CD14-positive monocyte (primary cell): ENCODE data around the gene XPR1. TPM values are rescaled to one million over a fixed set of nuclear protein-coding genes. Genes with fewer than 3 reads are reported as not detected.

Experiments used
- DNase-seq, 3 donors: peaks; one replicate each; pipeline ENCODE4 v3.0.0-alpha.2; 2011 to 2022
- H2AFZ ChIP-seq: 2 replicates; pipeline ENCODE4 v1.6.0; 2012; ENCODE audit warnings: mild to moderate bottlenecking, low read depth, low read length, inconsistent platforms; ENCODE audit not compliant: insufficient read depth, poor library complexity, severe bottlenecking
- H3K27ac ChIP-seq, 2 donors: 1 replicate in 1 of 2; 2 replicates in 1 of 2; pipeline ENCODE4 v1.5.1; 2012 to 2013; ENCODE audit warnings: low read length in 2 of 2, control low read depth in 1 of 2, inconsistent platforms in 1 of 2, low read depth in 1 of 2, mild to moderate bottlenecking in 1 of 2
- H3K27me3 ChIP-seq, 2 donors: one replicate each; pipeline versions ENCODE4 v1.6.0 to v1.6.1; 2011 to 2013; ENCODE audit warnings: low read length in 2 of 2; ENCODE audit not compliant: control insufficient read depth in 2 of 2, insufficient read depth in 2 of 2
- H3K36me3 ChIP-seq, 2 donors: replicated peaks in 1 of 2; 1 replicate in 1 of 2; 2 replicates in 1 of 2; pipeline versions ENCODE4 v1.5.1 to v1.6.1; 2012 to 2013; ENCODE audit warnings: low read length in 2 of 2, control low read depth in 1 of 2, inconsistent platforms in 1 of 2, mild to moderate bottlenecking in 1 of 2; ENCODE audit not compliant: insufficient read depth in 2 of 2, control insufficient read depth in 1 of 2
- H3K4me1 ChIP-seq, 2 donors: 1 replicate in 1 of 2; 2 replicates in 1 of 2; pipeline versions ENCODE4 v1.5.1 to v1.6.1; 2012 to 2013; ENCODE audit warnings: low read length in 2 of 2, control low read depth in 1 of 2, inconsistent platforms in 1 of 2, mild to moderate bottlenecking in 1 of 2, moderate library complexity in 1 of 2; ENCODE audit not compliant: insufficient read depth in 2 of 2, control insufficient read depth in 1 of 2
- H3K4me2 ChIP-seq: replicated peaks from 2 replicates; pipeline ENCODE3; 2012; ENCODE audit warnings: low read length, moderate library complexity, mild to moderate bottlenecking; ENCODE audit not compliant: poor library complexity, severe bottlenecking; ENCODE audit errors: extremely low read depth
- H3K4me3 ChIP-seq, 3 experiments: fragments of 200-600 bp in 1 of 3; sonication (generic) in 1 of 3; replicated peaks in 1 of 3; 1 replicate in 2 of 3; 2 replicates in 1 of 3; pipeline ENCODE4 v1.5.1; 2011 to 2013; ENCODE audit warnings: low read length in 3 of 3, mild to moderate bottlenecking in 3 of 3, control low read depth in 2 of 3, low read depth in 2 of 3, inconsistent platforms in 1 of 3, moderate library complexity in 1 of 3
- H3K79me2 ChIP-seq: 2 replicates; pipeline ENCODE4 v1.6.0; 2012; ENCODE audit warnings: mild to moderate bottlenecking, control low read depth, inconsistent platforms, low read length, moderate library complexity; ENCODE audit not compliant: insufficient read depth
- H3K9ac ChIP-seq: 2 replicates; pipeline ENCODE4 v1.6.0; 2017; ENCODE audit warnings: low read length, mild to moderate bottlenecking; ENCODE audit not compliant: insufficient read depth, poor library complexity, severe bottlenecking
- H3K9me3 ChIP-seq, 2 donors: replicated peaks in 1 of 2; 1 replicate in 1 of 2; 2 replicates in 1 of 2; pipeline versions ENCODE4 v1.5.1 to v1.6.1; 2012 to 2013; ENCODE audit warnings: low read length in 2 of 2, control low read depth in 1 of 2; ENCODE audit not compliant: control insufficient read depth in 1 of 2, insufficient read depth in 1 of 2
- H4K20me1 ChIP-seq: 2 replicates; pipeline ENCODE4 v1.6.0; 2012; ENCODE audit warnings: mild to moderate bottlenecking, low read length, control low read depth, moderate library complexity; ENCODE audit not compliant: insufficient read depth
- H3K27ac Mint-ChIP-seq, 7 donors: one replicate each; pipeline ENCODE4 v1.8.0; 2020; ENCODE audit warnings: mild to moderate bottlenecking in 7 of 7, mixed read lengths in 7 of 7, moderate library complexity in 6 of 7, inconsistent platforms in 2 of 7
- H3K27me3 Mint-ChIP-seq, 3 donors: one replicate each; pipeline ENCODE4 v1.8.0; 2021 to 2022; ENCODE audit warnings: low read depth in 3 of 3, mild to moderate bottlenecking in 3 of 3, mixed read lengths in 3 of 3, moderate library complexity in 3 of 3, inconsistent platforms in 1 of 3
- H3K36me3 Mint-ChIP-seq, 2 donors: one replicate each; pipeline ENCODE4 v1.8.0; 2020; ENCODE audit warnings: mixed read lengths in 2 of 2, inconsistent platforms in 1 of 2, mild to moderate bottlenecking in 1 of 2
- H3K4me1 Mint-ChIP-seq: one replicate; pipeline ENCODE4 v1.8.0; 2020; ENCODE audit warnings: mild to moderate bottlenecking, mixed read lengths
- H3K4me3 Mint-ChIP-seq, 2 donors: one replicate each; pipeline ENCODE4 v1.8.0; 2020; ENCODE audit warnings: mild to moderate bottlenecking in 2 of 2, mixed read lengths in 2 of 2, moderate library complexity in 1 of 2
- H3K9me3 Mint-ChIP-seq, 7 donors: one replicate each; pipeline ENCODE4 v1.8.0; 2020 to 2022; ENCODE audit warnings: mixed read lengths in 7 of 7, mild to moderate bottlenecking in 6 of 7, moderate library complexity in 6 of 7, inconsistent platforms in 2 of 7
- CTCF ChIP-seq: fragments of 200-600 bp; IDR thresholded peaks from one replicate; pipeline ENCODE4 v1.8.0; 2022; ENCODE audit warnings: antibody characterized with exemption, mild to moderate bottlenecking
- whole genome bisulfite sequencing: methylation state at CpG from one replicate; pipeline ENCODE4 v1.1.5; 2013; ENCODE audit warnings: missing lambda C conversion rate; ENCODE audit not compliant: insufficient coverage; 5-methylcytosine and 5-hydroxymethylcytosine counted together
- intact Hi-C, 2 donors: fragments of 100-400 bp; cut with micrococcal nuclease; formaldehyde crosslinking; loops; one replicate each; pipeline versions ENCODE4 v1.15.0 to v1.15.1; 2023
- polyA plus RNA-seq, 3 donors: library from polyadenylated mRNA; depleted of rRNA in 1 of 3; unstranded in 2 of 3; stranded (reverse) in 1 of 3; fragments of 300-500 nt in 2 of 3; fragments of >200 nt in 1 of 3; fragmentation: Illumina TruSeq in 2 of 3; gene quantifications; 1 replicate in 2 of 3; 2 replicates in 1 of 3; pipeline ENCODE4 v1.2.3, GENCODE V29; 2012 to 2021

Gene XPR1
- polyA plus RNA-seq, 3 donors = 4.7 to 12.5 (median 8.7) TPM

DNA sequence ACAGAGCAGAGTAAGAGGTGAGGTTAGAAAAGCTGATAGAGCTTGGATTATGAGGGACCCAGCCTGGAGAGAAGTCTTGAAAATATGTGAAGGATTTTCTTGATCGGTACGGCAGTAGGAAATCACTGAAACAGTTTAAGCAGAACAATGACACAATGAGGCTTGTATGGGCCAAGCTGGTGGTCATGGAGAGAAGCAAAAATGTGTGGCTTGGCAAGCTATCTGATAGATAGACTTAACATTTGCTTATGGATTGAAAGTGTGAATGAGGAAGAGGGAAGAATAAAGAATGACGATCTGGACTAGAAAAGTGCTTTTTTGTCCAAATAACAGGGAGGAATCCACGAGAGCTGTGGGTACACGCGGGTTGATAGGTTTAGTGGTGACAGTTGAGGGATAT, 15.4 kb upstream of the XPR1 start:
- WGBS = 93% methylated on average over 6 of the region's 6 CpGs
- Mint-ChIP-seq H3K27ac (no peak overlapping the region), H3K4me3 (no peak overlapping the region), H3K36me3 (no peaks in the 10 kb centered on the region), H3K4me1 (peaks cover 8% of the 10 kb centered on the region), H3K27me3 (no peaks in the 10 kb centered on the region), H3K9me3 (no peaks in the 10 kb centered on the region)
- Histone ChIP-seq H2AFZ (no peak overlapping the region), H4K20me1 (no peaks in the 10 kb centered on the region), H3K36me3 (no peaks in the 10 kb centered on the region), H3K4me2 (no peak overlapping the region), H3K79me2 (no peaks in the 10 kb centered on the region), H3K4me3 (no peak overlapping the region), H3K27ac (no peak overlapping the region), H3K9me3 (no peaks in the 10 kb centered on the region), H3K9ac (no peak overlapping the region), H3K4me1 (peaks cover 12 to 16% of the 10 kb centered on the region in 2 donors), H3K27me3 (no peaks in the 10 kb centered on the region)
- intact Hi-C loops = no loop called here
- TF ChIP-seq CTCF = no peak
- DNase-seq = no peak

DNA sequence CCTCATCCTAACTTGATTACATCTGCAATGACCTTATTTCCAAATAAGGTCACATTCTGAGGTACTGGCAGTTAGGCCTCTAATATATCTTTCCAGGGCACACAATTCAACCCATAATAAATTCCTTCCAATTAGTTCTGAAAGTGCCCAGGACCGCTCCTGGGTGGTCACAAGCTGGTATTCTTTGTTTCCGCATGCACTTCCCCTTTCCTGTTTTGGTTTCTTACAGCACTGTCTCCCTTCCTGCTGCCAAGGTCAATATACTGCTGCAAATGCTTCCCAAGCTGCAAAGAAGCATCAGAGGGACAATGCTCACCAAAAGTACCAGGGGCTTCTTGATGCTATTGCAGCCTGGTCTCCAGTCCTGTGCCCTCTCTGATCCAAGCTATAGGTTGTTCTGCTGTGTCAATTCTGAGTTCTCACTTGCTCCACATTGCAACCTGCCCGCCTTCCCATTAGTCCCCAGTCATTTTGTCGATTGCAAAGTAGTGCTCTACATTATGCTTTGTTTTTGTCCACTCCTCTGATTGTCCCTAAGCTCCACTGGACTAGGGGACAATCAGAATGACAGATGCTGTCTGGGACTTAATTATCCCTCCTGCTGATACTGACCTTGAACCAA, 13.9 kb upstream of the XPR1 start:
- Histone ChIP-seq H2AFZ (peak overlapping the region; percentile 27), H3K27ac (no peak overlapping the region), H3K79me2 (no peaks in the 10 kb centered on the region), H3K4me2 (no peak overlapping the region), H3K27me3 (no peaks in the 10 kb centered on the region), H3K9ac (no peak overlapping the region), H4K20me1 (no peaks in the 10 kb centered on the region), H3K4me1 (peaks cover 10% of the 10 kb centered on the region in 2 donors), H3K36me3 (no peaks in the 10 kb centered on the region), H3K4me3 (no peak overlapping the region), H3K9me3 (no peaks in the 10 kb centered on the region)
- WGBS = 50% methylated on average over 4 of the region's 4 CpGs
- no peak overlapping the region for H3K4me3 Mint-ChIP-seq
- peak; percentile 16 to 24 (median 22) for DNase-seq
- intact Hi-C loops = no loop called here
- H3K9me3 Mint-ChIP-seq = no peaks in the 10 kb centered on the region
- no peaks in the 10 kb centered on the region for H3K27me3 Mint-ChIP-seq
- no peak for TF ChIP-seq CTCF
- H3K4me1 Mint-ChIP-seq = no peaks in the 10 kb centered on the region
- no peak overlapping the region for H3K27ac Mint-ChIP-seq
- no peaks in the 10 kb centered on the region for H3K36me3 Mint-ChIP-seq
